Endothelial cell of umbilical vein (primary cell): Measurements from ENCODE around the gene UBFD1. TPM values are rescaled to one million over a fixed set of nuclear protein-coding genes. Genes with fewer than 3 reads are reported as not detected.
"Not testable (repeated sequence)": the region's sequence is repeated elsewhere in the genome, so short reads cannot be mapped to it uniquely, and the experiment has no call there.

Source experiments
- BruUV-seq: library from RNA; stranded (reverse); fragments of 400-500 nt; replicated peaks from 2 replicates; lab custom pipeline; 2021; lab: Mats Ljungman, UMichigan
- CTCF ChIA-PET: fragments of 300-600, 350-600 bp; sonication (Branson Sonifier 250); formaldehyde crosslinking; loops from one replicate; lab custom pipeline; 2021; ENCODE audit warnings: antibody characterized with exemption, inconsistent platforms; lab: Charles Lee
- POLR2A ChIA-PET: fragments of 300-600, 350-600 bp; sonication (Branson Sonifier 250); formaldehyde crosslinking; loops from one replicate; lab custom pipeline; 2021; ENCODE audit warnings: antibody characterized with exemption, inconsistent platforms; lab: Charles Lee
- DNase-seq: peaks from one replicate; pipeline ENCODE4 v3.0.0-alpha.2; 2011; ENCODE audit warnings: low read depth, low spot score
- FAIRE-seq: peaks from 2 replicates; lab custom pipeline; 2011; peaks lifted over from hg19 to GRCh38; lab: Jason Lieb, UNC
- H2AFZ ChIP-seq: 2 replicates; pipeline ENCODE4 v1.6.0; 2012; ENCODE audit warnings: low read depth, low read length, control low read depth, inconsistent platforms
- H3K27ac ChIP-seq: 2 replicates; pipeline ENCODE4 v1.5.1; 2011; ENCODE audit warnings: low read depth, mild to moderate bottlenecking, control low read depth, low read length, moderate library complexity; ENCODE audit not compliant: insufficient read depth
- H3K27me3 ChIP-seq, 2 experiments: 2 replicates each; pipeline versions ENCODE4 v1.6.0 to v1.6.1; 2011; ENCODE audit warnings: low read length in 2 of 2, mixed read lengths in 1 of 2; ENCODE audit not compliant: control insufficient read depth in 2 of 2, insufficient read depth in 2 of 2
- H3K36me3 ChIP-seq, 2 experiments: 2 replicates in 1 of 2; 3 replicates in 1 of 2; pipeline ENCODE4 v1.5.1; 2011; ENCODE audit warnings: low read length in 2 of 2, mild to moderate bottlenecking in 1 of 2, moderate library complexity in 1 of 2; ENCODE audit not compliant: control insufficient read depth in 2 of 2, insufficient read depth in 2 of 2; ENCODE audit errors: extremely low read depth in 1 of 2
- H3K4me1 ChIP-seq: 3 replicates; pipeline ENCODE4 v1.5.1; 2011; ENCODE audit warnings: mild to moderate bottlenecking, low read length; ENCODE audit not compliant: control insufficient read depth, insufficient read depth; ENCODE audit errors: extremely low read depth
- H3K4me2 ChIP-seq: 2 replicates; pipeline ENCODE4 v1.6.1; 2011; ENCODE audit warnings: low read length, control low read depth, mixed read lengths; ENCODE audit not compliant: insufficient read depth
- H3K4me3 ChIP-seq, 3 experiments: fragments of 200-600 bp in 1 of 3; sonication (generic), shearing (Covaris generic) in 1 of 3; replicated peaks in 1 of 3; 2 replicates each; pipeline ENCODE4 v1.5.1; 2011 to 2016; ENCODE audit warnings: control low read depth in 3 of 3, low read length in 3 of 3, mild to moderate bottlenecking in 2 of 3, inconsistent platforms in 1 of 3, low read depth in 1 of 3, moderate library complexity in 1 of 3; ENCODE audit not compliant: insufficient read depth in 1 of 3
- H3K79me2 ChIP-seq: 2 replicates; pipeline ENCODE4 v1.6.0; 2012; ENCODE audit warnings: low read length, inconsistent platforms; ENCODE audit not compliant: control insufficient read depth, insufficient read depth
- H3K9ac ChIP-seq: replicated peaks from 2 replicates; pipeline ENCODE3; 2011; ENCODE audit warnings: low read length, control low read depth; ENCODE audit not compliant: insufficient read depth; ENCODE audit errors: extremely low read depth
- H3K9me1 ChIP-seq: replicated peaks from 3 replicates; pipeline ENCODE4 v1.6.0; 2011; ENCODE audit warnings: mild to moderate bottlenecking, low read length; ENCODE audit not compliant: control insufficient read depth, insufficient read depth; ENCODE audit errors: extremely low read depth
- H3K9me3 ChIP-seq: replicated peaks from 2 replicates; pipeline ENCODE4 v1.5.1; 2012; ENCODE audit warnings: low read length, inconsistent platforms; ENCODE audit not compliant: control insufficient read depth, insufficient read depth
- H4K20me1 ChIP-seq: replicated peaks from 2 replicates; pipeline ENCODE3; 2011; ENCODE audit warnings: mild to moderate bottlenecking, low read length; ENCODE audit not compliant: control insufficient read depth, insufficient read depth; ENCODE audit errors: extremely low read depth
- FOS ChIP-seq: IDR thresholded peaks from 2 replicates; pipeline ENCODE4 v1.6.1; 2011; ENCODE audit warnings: mild to moderate bottlenecking, low read length, moderate library complexity, borderline replicate concordance; ENCODE audit not compliant: insufficient read depth
- JUN ChIP-seq: IDR thresholded peaks from 2 replicates; pipeline ENCODE4 v1.6.1; 2011; ENCODE audit warnings: borderline replicate concordance, low read depth; ENCODE audit not compliant: insufficient read length, insufficient read depth
- POLR2A ChIP-seq: IDR thresholded peaks from 2 replicates; pipeline ENCODE4 v1.6.1; 2012; ENCODE audit warnings: low read depth, mild to moderate bottlenecking, control low read depth, low read length
- dilution Hi-C: fragments of 300-500 bp; cut with MboI; formaldehyde crosslinking; loops from one replicate; pipeline ENCODE4 v1.15.0; 2019; ENCODE audit warnings: low sequenced_read_pairs; ENCODE audit not compliant: extremely low pct_ligation_motif_present
- intact Hi-C: fragments of 100-400 bp; cut with micrococcal nuclease; formaldehyde crosslinking; loops from one replicate; pipeline ENCODE4 v1.10.0; 2022
- polyA plus RNA-seq, 4 experiments: library from polyadenylated mRNA; depleted of rRNA in 3 of 4; stranded (reverse) in 3 of 4; unstranded in 1 of 4; fragments of >200 nt; gene quantifications; 2 replicates each; pipeline versions ENCODE4 v1.2.1 to v1.2.3, GENCODE V29; 2011 to 2012; ENCODE audit warnings: missing spikeins in 1 of 4
- total RNA-seq: library from RNA; stranded (reverse); gene quantifications from 2 replicates; pipeline ENCODE4 v1.2.3, GENCODE V29; 2021
- TF ChIP-seq, protein P1 (sequence below): IDR thresholded peaks from 2 replicates; pipeline ENCODE4 v1.6.1; 2011; ENCODE audit not compliant: insufficient read depth, insufficient read length

UBFD1 gene
- total and polyA plus RNA-seq, 2 donors (not counting 3 experiments of a cell fraction or from before 2014, with no cell fraction given): 50.0 to 69.9 TPM

DNA sequence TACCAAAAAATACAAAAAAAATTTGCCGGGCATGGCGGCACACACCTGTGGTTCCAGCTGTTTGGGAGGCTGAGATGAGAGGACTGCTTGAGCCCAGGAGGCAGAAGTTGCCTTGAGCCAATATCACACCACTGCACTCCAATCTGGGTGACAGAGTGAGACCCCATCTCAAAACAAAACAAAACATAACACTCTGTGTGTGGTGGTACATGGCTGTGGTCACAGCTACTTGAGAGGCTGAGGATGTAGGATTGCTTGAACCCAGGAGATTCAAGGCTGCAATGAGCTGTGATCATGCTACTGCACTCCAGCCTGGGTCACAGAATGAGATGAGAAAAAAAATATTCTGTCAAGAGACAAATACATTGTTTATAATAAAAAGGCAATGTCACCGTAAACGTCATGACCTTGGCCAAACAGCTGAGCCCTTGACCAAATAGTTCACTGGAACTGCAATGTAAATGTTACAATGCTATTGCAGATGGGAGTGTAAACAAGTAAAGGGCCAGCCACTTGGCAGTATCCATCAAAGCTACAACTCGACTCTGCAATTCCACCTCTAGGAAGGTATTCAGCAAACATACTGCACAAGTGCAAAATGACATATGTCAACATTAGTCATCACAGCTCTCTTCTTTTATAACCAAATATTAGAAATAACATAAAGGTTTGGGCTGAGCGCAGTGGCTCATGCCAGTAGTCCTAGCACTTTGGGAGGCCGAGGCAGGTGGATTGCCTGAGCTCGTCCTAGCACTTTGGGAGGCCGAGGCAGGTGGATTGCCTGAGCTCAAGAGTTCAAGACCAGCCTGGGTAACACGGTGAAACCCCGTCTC lies 17.3 kb upstream of the UBFD1 start:
- H3K9ac ChIP-seq: no peak overlapping the region
- H3K79me2 ChIP-seq: no peaks in the 10 kb centered on the region
- no peak overlapping the region for H3K4me2 ChIP-seq
- peaks cover 2 to 7% of the 10 kb centered on the region in 2 experiments for H3K36me3 ChIP-seq
- H3K27me3 ChIP-seq: no peaks in the 10 kb centered on the region
- peaks cover 2% of the 10 kb centered on the region for H4K20me1 ChIP-seq
- H3K27ac ChIP-seq: no peak overlapping the region
- ChIA-PET POLR2A (no interaction called here), CTCF (interaction anchor here (1.6 kb wide), 1 partner anchor 11 kb away, joined by 4 read pairs; no protein-coding TSS in a partner anchor)
- DNase-seq: no peak
- no peaks in the 10 kb centered on the region for H3K9me3 ChIP-seq
- BruUV-seq: no TSS peak
- no peak for TF ChIP-seq FOS
- no peak for TF ChIP-seq POLR2A
- TF ChIP-seq JUN: no peak
- TF ChIP-seq, protein P1, sequence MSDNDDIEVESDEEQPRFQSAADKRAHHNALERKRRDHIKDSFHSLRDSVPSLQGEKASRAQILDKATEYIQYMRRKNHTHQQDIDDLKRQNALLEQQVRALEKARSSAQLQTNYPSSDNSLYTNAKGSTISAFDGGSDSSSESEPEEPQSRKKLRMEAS: no peak
- dilution Hi-C loops: no loop called here
- H2AFZ ChIP-seq: no peak overlapping the region
- H3K4me1 ChIP-seq: no peaks in the 10 kb centered on the region
- no peak overlapping the region for H3K4me3 ChIP-seq
- no peak for FAIRE-seq
- no peaks in the 10 kb centered on the region for H3K9me1 ChIP-seq
- intact Hi-C loops: no loop called here

DNA sequence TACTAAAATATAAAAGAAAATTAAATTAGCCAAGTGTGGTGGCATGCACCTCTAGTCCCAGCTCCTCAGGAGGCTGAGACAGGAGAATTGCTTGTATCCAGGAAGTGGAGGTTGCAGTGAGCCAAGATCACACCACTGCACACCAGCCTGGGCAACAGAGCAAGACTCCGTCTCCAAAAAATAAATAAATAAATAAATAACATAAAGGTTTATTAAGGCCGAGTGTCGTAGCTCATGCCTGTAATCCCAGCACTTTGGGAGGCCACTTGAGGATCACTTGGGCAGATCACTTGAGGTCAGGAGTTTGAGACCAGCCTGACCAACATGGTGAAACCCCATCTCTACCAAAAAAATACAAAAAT lies 16.7 kb upstream of the UBFD1 start:
- H3K9me1 ChIP-seq, FAIRE-seq, intact Hi-C loops, H3K9ac ChIP-seq, H3K79me2 ChIP-seq, POLR2A ChIA-PET, H3K27ac ChIP-seq, H3K4me2 ChIP-seq, H3K4me1 ChIP-seq, H3K36me3 ChIP-seq, DNase-seq, H3K9me3 ChIP-seq, H4K20me1 ChIP-seq, H2AFZ ChIP-seq, CTCF ChIA-PET, H3K4me3 ChIP-seq, H3K27me3 ChIP-seq, BruUV-seq, dilution Hi-C loops: not testable (repeated sequence)
